GM18951 (cell line): ENCODE results near the gene C19orf33.

ENCODE experiments used
- POLR2A ChIP-seq: IDR thresholded peaks from 4 replicates; pipeline ENCODE4 v1.6.1; 2011; ENCODE audit warnings: mild to moderate bottlenecking; ENCODE audit not compliant: insufficient read length, insufficient read depth; ENCODE audit errors: extremely low read depth
- in situ Hi-C: fragments of 300-500 bp; cut with MboI; formaldehyde crosslinking; loops from one replicate; pipeline ENCODE4 v1.12.0; 2022; ENCODE audit warnings: low sequenced_read_pairs, mixed read lengths, inconsistent platforms; ENCODE audit not compliant: unreplicated experiment

The C19orf33 gene

GRCh38 chr19:38308006-38308766 is 4.1 kb downstream of the C19orf33 start:
- TF ChIP-seq POLR2A = no peak
- in situ Hi-C loops = no loop called here

- in situ Hi-C loops = no loop called here
- no peak for TF ChIP-seq POLR2A
These were observed 5.0 kb downstream of the C19orf33 start for GRCh38 chr19:38308926-38309614.

- no peak for TF ChIP-seq POLR2A
- in situ Hi-C loops = loop anchor here (10.0 kb wide), 1 partner anchor 415 kb away; no protein-coding TSS in a partner anchor
These were observed 5.7 kb downstream of the C19orf33 start for GRCh38 chr19:38309615-38310278.

- no peak for TF ChIP-seq POLR2A
- in situ Hi-C loops = loop anchor here (10.0 kb wide), 1 partner anchor 415 kb away; no protein-coding TSS in a partner anchor
These were observed 6.2 kb downstream of the C19orf33 start for GRCh38 chr19:38310279-38310670.

- in situ Hi-C loops = loop anchor here (10.0 kb wide), 1 partner anchor 416 kb away; no protein-coding TSS in a partner anchor
- TF ChIP-seq POLR2A = no peak
These were observed 6.9 kb downstream of the C19orf33 start for GRCh38 chr19:38310986-38311385.

- TF ChIP-seq POLR2A = peak; percentile 47
- in situ Hi-C loops = loop anchor here (10.0 kb wide), 1 partner anchor 421 kb away; no protein-coding TSS in a partner anchor
These were observed 11.8 kb downstream of the C19orf33 start, which contains the start of gene YIF1B for GRCh38 chr19:38315657-38316476. Gene YIF1B, minus strand, starts transcription at chr19:38315947. Its CDS starts 30 bp downstream, at chr19:38315917.

GRCh38 chr19:38316477-38317067 is 12.5 kb downstream of the C19orf33 start:
- in situ Hi-C loops = loop anchor here (10.0 kb wide), 1 partner anchor 422 kb away; no protein-coding TSS in a partner anchor
- no peak for TF ChIP-seq POLR2A

GRCh38 chr19:38317104-38317612 is 13.1 kb downstream of the C19orf33 start:
- no peak for TF ChIP-seq POLR2A
- in situ Hi-C loops = loop anchor here (10.0 kb wide), 1 partner anchor 422 kb away; no protein-coding TSS in a partner anchor

- in situ Hi-C loops = loop anchor here (10.0 kb wide), 1 partner anchor 424 kb away; no protein-coding TSS in a partner anchor
- no peak for TF ChIP-seq POLR2A
These were observed 14.6 kb downstream of the C19orf33 start for GRCh38 chr19:38318660-38319059.

- in situ Hi-C loops = loop anchor here (10.0 kb wide), 1 partner anchor 425 kb away; no protein-coding TSS in a partner anchor
- peak; percentile 59 for TF ChIP-seq POLR2A
These were observed 15.6 kb downstream of the C19orf33 start, which contains the start of gene KCNK6 for GRCh38 chr19:38319421-38320258. Gene KCNK6, plus strand, starts transcription at chr19:38319845. Its CDS starts 106 bp downstream, at chr19:38319951.

- in situ Hi-C loops = no loop called here
- no peak for TF ChIP-seq POLR2A
These were observed 16.9 kb downstream of the C19orf33 start for GRCh38 chr19:38320969-38321339.
